ENCODE measurements around the gene LRRC2. TPM values are rescaled to one million over a fixed set of nuclear protein-coding genes. Genes with fewer than 3 reads are reported as not detected.
A peak's percentile ranks its signal among the peaks of the same experiment; 100 is the strongest.

Gene LRRC2
- total and polyA plus RNA-seq, 2 of the 13 experiments (the other 11 are each of a cell fraction or from before 2014, with no cell fraction given), result 0.27 to 0.58 TPM

DNA sequence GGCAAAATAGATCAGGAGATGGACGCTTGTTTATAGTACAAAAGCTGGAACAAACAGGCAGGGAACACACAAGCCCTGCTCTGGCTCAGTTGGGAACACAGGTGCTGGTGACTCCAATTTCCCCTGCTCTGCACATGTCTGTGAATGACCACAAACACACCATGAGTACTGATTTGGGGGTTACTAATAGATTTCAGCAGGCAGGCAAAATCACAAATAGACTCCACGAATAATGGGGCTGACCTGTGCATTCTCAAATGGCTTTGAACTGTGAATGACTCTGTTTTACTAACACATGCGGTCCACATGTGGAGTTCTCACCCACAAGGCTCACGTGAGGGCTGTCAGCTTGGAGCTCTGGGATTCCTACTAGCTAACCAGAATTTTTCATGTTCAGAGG is 64.4 kb downstream of the LRRC2 start:
- TF ChIP-seq, protein P1, sequence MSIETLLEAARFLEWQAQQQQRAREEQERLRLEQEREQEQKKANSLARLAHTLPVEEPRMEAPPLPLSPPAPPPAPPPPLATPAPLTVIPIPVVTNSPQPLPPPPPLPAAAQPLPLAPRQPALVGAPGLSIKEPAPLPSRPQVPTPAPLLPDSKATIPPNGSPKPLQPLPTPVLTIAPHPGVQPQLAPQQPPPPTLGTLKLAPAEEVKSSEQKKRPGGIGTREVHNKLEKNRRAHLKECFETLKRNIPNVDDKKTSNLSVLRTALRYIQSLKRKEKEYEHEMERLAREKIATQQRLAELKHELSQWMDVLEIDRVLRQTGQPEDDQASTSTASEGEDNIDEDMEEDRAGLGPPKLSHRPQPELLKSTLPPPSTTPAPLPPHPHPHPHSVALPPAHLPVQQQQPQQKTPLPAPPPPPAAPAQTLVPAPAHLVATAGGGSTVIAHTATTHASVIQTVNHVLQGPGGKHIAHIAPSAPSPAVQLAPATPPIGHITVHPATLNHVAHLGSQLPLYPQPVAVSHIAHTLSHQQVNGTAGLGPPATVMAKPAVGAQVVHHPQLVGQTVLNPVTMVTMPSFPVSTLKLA (IDR thresholded peaks at IDR 0.05), result 0 out of 2 replicates have a peak, but pooled peaks have one; percentile 22
- no peak for TF ChIP-seq TMF1 (CRISPR knock-in tag; IDR thresholded peaks at IDR 0.05; ENCODE audit: low read depth)
- Histone ChIP-seq H3K79me2 (ENCODE audit: insufficient read depth, low read length) (no peaks in the 10 kb centered on the region), H3K4me1 (ENCODE audit: insufficient read depth, low read length) (peaks cover 13% of the 10 kb centered on the region), H3K4me2 (ENCODE audit: low read depth, low read length) (no peak overlapping the region), H3K4me3 (replicated peaks in 1 of 3; ENCODE audit: insufficient read depth in 1 of 3, low read depth in 2 of 3, low read length in 3 of 3) (no peak overlapping the region), H3K9ac (ENCODE audit: insufficient read depth, low read depth, low read length) (no peak overlapping the region), H3K27me3 (ENCODE audit: control insufficient read depth in 1 of 2, insufficient read depth in 2 of 2, low read length in 2 of 2) (peaks cover 0 to 1% of the 10 kb centered on the region in 2 experiments; a peak in 2 of 5 replicates), H3K27ac (ENCODE audit: extremely low read length, insufficient read depth, low read length) (no peak overlapping the region), H3K36me3 (replicated peaks in 1 of 2; ENCODE audit: control insufficient read depth in 1 of 2, insufficient read depth in 2 of 2, low read length in 2 of 2) (no peaks in the 10 kb centered on the region), H4K20me1 (ENCODE audit: insufficient read depth, low read length) (0 out of 2 replicates have a peak, but pooled peaks cover 3% of the 10 kb centered on the region), H3K9me3 (ENCODE audit: low read length) (no peaks in the 10 kb centered on the region), H2AFZ (ENCODE audit: low read length) (no peak overlapping the region)
- intact Hi-C loops (cut with micrococcal nuclease; ENCODE audit: unreplicated experiment), result no loop called here
- ChIA-PET CTCF (ENCODE audit: low intra/inter-chr PET ratio, low total read pairs) (no interaction called here), POLR2A (no interaction called here)
- in situ Hi-C loops (cut with HindIII; ENCODE audit: extremely low pct_ligation_motif_present, low pct_unique_long_range_greater_than_20kb), result no loop called here
- FAIRE-seq, result no peak
- WGBS (ENCODE audit: low lambda C conversion rate), result 33% methylated on average over 1 of the region's 4 CpGs
- ATAC-seq, result no peak
- no TSS peak for BruUV-seq (replicated peaks)
- no peak for DNase-seq (ENCODE audit: low spot score)

DNA sequence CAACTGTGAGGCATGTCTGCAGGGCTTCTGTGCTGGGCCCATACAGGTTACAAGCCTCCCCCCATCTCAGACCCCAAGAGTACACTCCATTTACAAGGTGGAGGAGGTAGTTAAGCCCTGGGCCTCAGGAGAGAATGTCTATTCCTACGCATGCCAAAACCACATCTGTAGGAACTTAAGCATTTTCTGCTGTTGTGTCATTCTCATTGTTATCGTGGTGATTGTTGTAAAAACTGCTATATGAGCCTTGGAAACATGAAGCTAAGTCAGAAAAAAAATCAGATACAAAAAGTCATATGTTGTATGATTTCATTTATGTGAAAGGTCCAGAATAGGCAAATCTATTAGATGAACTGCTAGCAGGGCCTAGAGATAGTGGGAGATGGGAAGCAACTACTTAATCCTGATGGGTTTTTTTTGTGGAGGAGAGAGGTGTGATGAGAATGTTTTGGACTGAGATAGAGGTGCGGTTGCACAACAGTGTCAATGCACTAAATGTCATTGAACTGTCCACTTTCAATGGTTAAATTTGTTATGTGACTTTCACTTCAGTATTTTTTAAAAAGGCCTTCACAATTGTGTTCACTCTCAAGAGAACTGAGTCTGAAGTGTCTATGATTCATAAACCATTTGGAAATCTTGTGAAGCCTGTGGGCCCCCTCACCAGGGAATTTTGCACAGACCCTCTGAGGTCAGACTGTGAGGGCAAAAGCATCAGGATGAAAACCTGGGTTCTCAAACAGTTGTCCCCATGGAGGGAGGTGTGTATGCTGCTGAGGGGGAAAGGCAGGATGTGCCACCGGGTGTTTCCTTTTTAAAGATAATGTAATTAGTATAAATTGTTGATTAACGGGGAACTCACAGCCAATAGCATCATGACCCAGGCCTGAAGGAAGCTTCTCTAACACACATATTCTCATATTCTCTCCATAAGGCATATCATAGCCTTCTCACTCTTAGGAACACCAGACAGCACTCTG is 65.2 kb downstream of the LRRC2 start:
- POLR2A ChIA-PET, result no interaction called here
- TF ChIP-seq, protein P2, sequence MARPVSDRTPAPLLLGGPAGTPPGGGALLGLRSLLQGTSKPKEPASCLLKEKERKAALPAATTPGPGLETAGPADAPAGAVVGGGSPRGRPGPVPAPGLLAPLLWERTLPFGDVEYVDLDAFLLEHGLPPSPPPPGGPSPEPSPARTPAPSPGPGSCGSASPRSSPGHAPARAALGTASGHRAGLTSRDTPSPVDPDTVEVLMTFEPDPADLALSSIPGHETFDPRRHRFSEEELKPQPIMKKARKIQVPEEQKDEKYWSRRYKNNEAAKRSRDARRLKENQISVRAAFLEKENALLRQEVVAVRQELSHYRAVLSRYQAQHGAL (CRISPR knock-in tag; IDR thresholded peaks at IDR 0.05; ENCODE audit: not compliant biosample characterization), result no peak
- TF ChIP-seq MXI1 (IDR thresholded peaks at IDR 0.05; ENCODE audit: borderline replicate concordance, low read depth, low read length) (no peak), ZNF598 (CRISPR knock-in tag; IDR thresholded peaks at IDR 0.05; ENCODE audit: borderline replicate concordance) (no peak), ETV5 (CRISPR knock-in tag; IDR thresholded peaks at IDR 0.05; ENCODE audit: borderline replicate concordance) (no peak), MIER3 (CRISPR knock-in tag; IDR thresholded peaks at IDR 0.05; ENCODE audit: borderline replicate concordance) (no peak), ZNF7 (CRISPR knock-in tag; IDR thresholded peaks at IDR 0.05) (no peak)
- TF ChIP-seq, protein P3, sequence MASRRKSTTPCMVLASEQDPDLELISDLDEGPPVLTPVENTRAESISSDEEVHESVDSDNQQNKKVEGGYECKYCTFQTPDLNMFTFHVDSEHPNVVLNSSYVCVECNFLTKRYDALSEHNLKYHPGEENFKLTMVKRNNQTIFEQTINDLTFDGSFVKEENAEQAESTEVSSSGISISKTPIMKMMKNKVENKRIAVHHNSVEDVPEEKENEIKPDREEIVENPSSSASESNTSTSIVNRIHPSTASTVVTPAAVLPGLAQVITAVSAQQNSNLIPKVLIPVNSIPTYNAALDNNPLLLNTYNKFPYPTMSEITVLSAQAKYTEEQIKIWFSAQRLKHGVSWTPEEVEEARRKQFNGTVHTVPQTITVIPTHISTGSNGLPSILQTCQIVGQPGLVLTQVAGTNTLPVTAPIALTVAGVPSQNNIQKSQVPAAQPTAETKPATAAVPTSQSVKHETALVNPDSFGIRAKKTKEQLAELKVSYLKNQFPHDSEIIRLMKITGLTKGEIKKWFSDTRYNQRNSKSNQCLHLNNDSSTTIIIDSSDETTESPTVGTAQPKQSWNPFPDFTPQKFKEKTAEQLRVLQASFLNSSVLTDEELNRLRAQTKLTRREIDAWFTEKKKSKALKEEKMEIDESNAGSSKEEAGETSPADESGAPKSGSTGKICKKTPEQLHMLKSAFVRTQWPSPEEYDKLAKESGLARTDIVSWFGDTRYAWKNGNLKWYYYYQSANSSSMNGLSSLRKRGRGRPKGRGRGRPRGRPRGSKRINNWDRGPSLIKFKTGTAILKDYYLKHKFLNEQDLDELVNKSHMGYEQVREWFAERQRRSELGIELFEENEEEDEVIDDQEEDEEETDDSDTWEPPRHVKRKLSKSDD (CRISPR knock-in tag; IDR thresholded peaks at IDR 0.05; ENCODE audit: low read depth), result no peak

More for the DNA sequence above, 65.2 kb downstream of the LRRC2 start:
- CTCF ChIA-PET (ENCODE audit: low intra/inter-chr PET ratio, low total read pairs), result no interaction called here
- DNase-seq (ENCODE audit: low spot score) (no peak), FAIRE-seq (no peak), ATAC-seq (no peak)
- no peak overlapping the region for H3K27ac ChIP-seq (ENCODE audit: extremely low read length, insufficient read depth, low read length)
- H3K4me2 ChIP-seq (ENCODE audit: low read depth, low read length), result no peak overlapping the region
- no peak overlapping the region for H2AFZ ChIP-seq (ENCODE audit: low read length)
- in situ Hi-C loops (cut with HindIII; ENCODE audit: extremely low pct_ligation_motif_present, low pct_unique_long_range_greater_than_20kb), result no loop called here
- no peaks in the 10 kb centered on the region for H3K36me3 ChIP-seq (replicated peaks in 1 of 2; ENCODE audit: control insufficient read depth in 1 of 2, insufficient read depth in 2 of 2, low read length in 2 of 2)
- WGBS (ENCODE audit: low lambda C conversion rate), result 34% methylated on average over 5 of the region's 5 CpGs
- H3K9ac ChIP-seq (ENCODE audit: insufficient read depth, low read depth, low read length), result no peak overlapping the region
- BruUV-seq (replicated peaks), result no TSS peak
- H3K79me2 ChIP-seq (ENCODE audit: insufficient read depth, low read length), result no peaks in the 10 kb centered on the region
- H3K4me1 ChIP-seq (ENCODE audit: insufficient read depth, low read length), result peaks cover 13% of the 10 kb centered on the region
- H3K4me3 ChIP-seq (replicated peaks in 1 of 3; ENCODE audit: insufficient read depth in 1 of 3, low read depth in 2 of 3, low read length in 3 of 3), result no peak overlapping the region
- peaks cover 0 to 1% of the 10 kb centered on the region in 2 experiments; a peak in 2 of 5 replicates for H3K27me3 ChIP-seq (ENCODE audit: control insufficient read depth in 1 of 2, insufficient read depth in 2 of 2, low read length in 2 of 2)
- H4K20me1 ChIP-seq (ENCODE audit: insufficient read depth, low read length), result 0 out of 2 replicates have a peak, but pooled peaks cover 3% of the 10 kb centered on the region
- intact Hi-C loops (cut with micrococcal nuclease; ENCODE audit: unreplicated experiment), result no loop called here
- no peaks in the 10 kb centered on the region for H3K9me3 ChIP-seq (ENCODE audit: low read length)

Measured in HepG2 (cell line).